H9 (cell line): Measurements from ENCODE around the gene NEURL3. TPM values are rescaled to one million over a fixed set of nuclear protein-coding genes. Genes with fewer than 3 reads are reported as not detected.

ENCODE experiments used
- DNase-seq: peaks from one replicate; pipeline ENCODE4 v3.0.0-alpha.2; 2017
- H2AFZ ChIP-seq: one replicate; pipeline ENCODE4 v1.6.1; 2013; ENCODE audit warnings: mild to moderate bottlenecking, low read length, control low read depth, moderate library complexity
- H2AK5ac ChIP-seq: 2 replicates; pipeline ENCODE4 v1.6.1; 2013; ENCODE audit warnings: low read length, control low read depth, mixed read lengths; ENCODE audit not compliant: insufficient read length
- H2BK120ac ChIP-seq: one replicate; pipeline ENCODE4 v1.6.1; 2013; ENCODE audit warnings: low read depth, mild to moderate bottlenecking, low read length, control low read depth, inconsistent platforms; ENCODE audit not compliant: poor library complexity, severe bottlenecking
- H2BK12ac ChIP-seq: 2 replicates; pipeline ENCODE4 v1.6.1; 2013; ENCODE audit warnings: low read length, control low read depth, mixed read lengths, low read depth; ENCODE audit not compliant: insufficient read length
- H2BK15ac ChIP-seq: 2 replicates; pipeline ENCODE4 v1.6.1; 2013; ENCODE audit warnings: low read depth, low read length, control low read depth
- H2BK20ac ChIP-seq: one replicate; pipeline ENCODE4 v1.6.1; 2013; ENCODE audit warnings: low read depth, mild to moderate bottlenecking, low read length, control low read depth, inconsistent platforms; ENCODE audit not compliant: poor library complexity, severe bottlenecking
- H2BK5ac ChIP-seq: 2 replicates; pipeline ENCODE4 v1.6.1; 2013; ENCODE audit warnings: low read length, control low read depth, mixed read lengths; ENCODE audit not compliant: insufficient read length
- H3K14ac ChIP-seq: 2 replicates; pipeline ENCODE4 v1.6.1; 2013; ENCODE audit warnings: low read length, control low read depth; ENCODE audit not compliant: insufficient read depth
- H3K18ac ChIP-seq: 2 replicates; pipeline ENCODE4 v1.6.1; 2013; ENCODE audit warnings: low read depth, mild to moderate bottlenecking, mixed read lengths, low read length, control low read depth; ENCODE audit not compliant: insufficient read length
- H3K23ac ChIP-seq: 2 replicates; pipeline ENCODE4 v1.6.1; 2013; ENCODE audit warnings: low read length, control low read depth, mixed read lengths, low read depth; ENCODE audit not compliant: insufficient read length
- H3K23me2 ChIP-seq: 2 replicates; pipeline ENCODE4 v1.6.1; 2013; ENCODE audit warnings: low read depth, mild to moderate bottlenecking, mixed read lengths, low read length, control low read depth; ENCODE audit not compliant: insufficient read length, poor library complexity, severe bottlenecking
- H3K27ac ChIP-seq: 2 replicates; pipeline ENCODE4 v1.5.1; 2013; ENCODE audit warnings: low read length, control low read depth, mixed read lengths, low read depth; ENCODE audit not compliant: insufficient read length
- H3K27me3 ChIP-seq: 2 replicates; pipeline ENCODE4 v1.6.1; 2013; ENCODE audit warnings: low read length, control low read depth, inconsistent platforms; ENCODE audit not compliant: insufficient read depth
- H3K4ac ChIP-seq: 2 replicates; pipeline ENCODE4 v1.6.1; 2013; ENCODE audit warnings: low read depth, mild to moderate bottlenecking, control low read depth, inconsistent platforms, low read length, moderate library complexity
- H3K4me1 ChIP-seq: 2 replicates; pipeline ENCODE4 v1.6.1; 2013; ENCODE audit warnings: low read length, control low read depth, inconsistent platforms; ENCODE audit not compliant: insufficient read depth
- H3K4me2 ChIP-seq: 2 replicates; pipeline ENCODE4 v1.6.1; 2013; ENCODE audit warnings: low read length, control low read depth, mixed read lengths; ENCODE audit not compliant: insufficient read length, insufficient read depth
- H3K56ac ChIP-seq: 2 replicates; pipeline ENCODE4 v1.6.1; 2013; ENCODE audit warnings: low read depth, mild to moderate bottlenecking, mixed read lengths, low read length, control low read depth; ENCODE audit not compliant: insufficient read length
- H3K79me1 ChIP-seq: 2 replicates; pipeline ENCODE4 v1.6.1; 2013; ENCODE audit warnings: low read depth, mild to moderate bottlenecking, moderate library complexity, low read length, control low read depth, inconsistent platforms; ENCODE audit not compliant: insufficient read depth, poor library complexity, severe bottlenecking
- H3K79me2 ChIP-seq: 2 replicates; pipeline ENCODE4 v1.6.1; 2013; ENCODE audit warnings: low read length, control low read depth, inconsistent platforms; ENCODE audit not compliant: insufficient read depth
- H3K9ac ChIP-seq: 2 replicates; pipeline ENCODE4 v1.6.1; 2013; ENCODE audit warnings: low read length, control low read depth, mixed read lengths; ENCODE audit not compliant: insufficient read length; ENCODE audit errors: extremely low read depth
- H3K9me3 ChIP-seq: one replicate; pipeline ENCODE4 v1.6.1; 2013; ENCODE audit warnings: low read depth, low read length, inconsistent platforms; ENCODE audit not compliant: control insufficient read depth
- H3T11ph ChIP-seq: one replicate; pipeline ENCODE4 v1.6.1; 2013; ENCODE audit warnings: mild to moderate bottlenecking, low read length, control low read depth, inconsistent platforms
- H4K20me1 ChIP-seq: one replicate; pipeline ENCODE4 v1.6.1; 2013; ENCODE audit not compliant: control insufficient read depth, insufficient read length, insufficient read depth
- H4K5ac ChIP-seq: 2 replicates; pipeline ENCODE4 v1.6.1; 2013; ENCODE audit warnings: low read depth, mild to moderate bottlenecking, mixed read lengths, low read length, control low read depth; ENCODE audit not compliant: insufficient read length
- H4K8ac ChIP-seq: replicated peaks from 2 replicates; pipeline ENCODE4 v1.6.1; 2013; ENCODE audit warnings: low read length, control low read depth, mixed read lengths, low read depth; ENCODE audit not compliant: insufficient read length
- H4K91ac ChIP-seq: 2 replicates; pipeline ENCODE4 v1.6.1; 2013; ENCODE audit warnings: low read depth, mild to moderate bottlenecking, moderate library complexity, mixed read lengths, low read length, control low read depth; ENCODE audit not compliant: insufficient read length
- H3K27ac Mint-ChIP-seq, 3 experiments: 2 replicates in 2 of 3; 3 replicates in 1 of 3; pipeline ENCODE4 v1.8.0; 2020 to 2021; ENCODE audit warnings: mixed read lengths in 3 of 3, mild to moderate bottlenecking in 1 of 3, moderate library complexity in 1 of 3
- H3K27me3 Mint-ChIP-seq: 2 replicates; pipeline ENCODE4 v1.8.0; 2021; ENCODE audit warnings: low read depth, mild to moderate bottlenecking, moderate library complexity, mixed read lengths
- H3K36me3 Mint-ChIP-seq, 3 experiments: 2 replicates in 2 of 3; 3 replicates in 1 of 3; pipeline ENCODE4 v1.8.0; 2020 to 2021; ENCODE audit warnings: low read depth in 3 of 3, mixed read lengths in 3 of 3; ENCODE audit not compliant: insufficient read depth in 1 of 3
- H3K4me1 Mint-ChIP-seq, 2 experiments: 2 replicates each; pipeline ENCODE4 v1.8.0; 2020; ENCODE audit warnings: mixed read lengths in 2 of 2
- H3K4me3 Mint-ChIP-seq, 2 experiments: 2 replicates in 1 of 2; 3 replicates in 1 of 2; pipeline ENCODE4 v1.8.0; 2020 to 2021; ENCODE audit warnings: mild to moderate bottlenecking in 2 of 2, mixed read lengths in 2 of 2, moderate library complexity in 1 of 2
- H3K9me3 Mint-ChIP-seq, 2 experiments: 2 replicates in 1 of 2; 3 replicates in 1 of 2; pipeline ENCODE4 v1.8.0; 2020; ENCODE audit warnings: mild to moderate bottlenecking in 2 of 2, mixed read lengths in 2 of 2, moderate library complexity in 1 of 2
- WGBS: extraction: QIAGEN DNeasy Blood & Tissue Kit; methylation state at CpG from one replicate; pipeline ENCODE4 v1.1.7; 2013; ENCODE audit warnings: missing lambda C conversion rate, low lambda C conversion rate, mixed read lengths; ENCODE audit not compliant: insufficient read length; ENCODE audit errors: extremely low coverage; 5-methylcytosine and 5-hydroxymethylcytosine counted together
- total RNA-seq: library from RNA; stranded (reverse); gene quantifications from 2 replicates; pipeline ENCODE4 v1.2.1, GENCODE V29; 2021
- TF ChIP-seq, protein P1 (sequence below): fragments of 200-600 bp; sonication (generic); conservative IDR thresholded peaks from 3 replicates; pipeline ENCODE4 v1.8.0; 2021; ENCODE audit warnings: antibody characterized with exemption, mild to moderate bottlenecking

Gene NEURL3
- total RNA-seq, 1 experiment from 2014 or later: not detected

DNA sequence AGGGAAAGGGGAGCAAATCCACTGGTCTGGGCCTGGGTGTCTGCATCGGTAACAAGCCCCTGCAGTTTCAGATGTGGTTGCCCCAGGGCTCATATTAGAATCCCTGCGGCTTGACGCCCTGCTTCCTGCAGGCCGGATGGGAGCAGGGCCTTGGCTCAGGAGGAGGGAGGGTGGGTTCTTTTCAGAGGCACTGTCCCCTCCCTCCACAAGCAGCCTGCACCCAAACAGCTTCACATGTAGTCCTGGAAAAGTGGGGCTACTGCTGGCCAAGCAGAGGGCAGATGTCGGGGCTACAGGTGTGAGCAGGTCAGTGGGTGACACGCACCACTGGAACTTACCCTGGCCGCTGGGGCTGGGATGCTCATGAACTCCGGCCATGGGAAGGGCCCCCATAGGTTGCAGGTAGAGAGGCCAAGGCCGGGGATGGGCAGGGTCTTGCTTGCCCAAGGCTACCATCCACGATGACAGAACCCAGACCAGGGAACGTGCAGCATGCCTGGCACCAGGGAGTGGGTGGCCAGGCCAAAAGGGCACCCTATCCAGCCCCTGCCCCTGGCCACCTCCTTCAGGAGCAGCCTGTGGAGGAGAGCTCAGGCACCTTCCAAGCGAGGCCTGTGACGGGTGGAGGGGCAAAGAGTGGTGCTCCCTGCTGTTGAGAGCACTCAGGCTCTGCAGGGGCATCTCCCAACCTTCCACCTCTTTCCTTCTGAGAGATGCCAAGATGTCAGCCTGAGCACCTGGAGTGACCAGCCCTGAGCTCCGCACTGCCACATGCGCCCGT, 48.2 kb upstream of the NEURL3 start:
- no peak overlapping the region for H3K9ac ChIP-seq
- no peaks in the 10 kb centered on the region for H3K79me1 ChIP-seq
- H3K4me1 ChIP-seq: no peaks in the 10 kb centered on the region
- H3K56ac ChIP-seq: no peak overlapping the region
- H3K14ac ChIP-seq: no peak overlapping the region
- no peak overlapping the region for H3T11ph ChIP-seq
- Mint-ChIP-seq H3K4me1 (peaks cover 16 to 22% of the 10 kb centered on the region in 2 experiments), H3K27ac (no peak overlapping the region), H3K27me3 (peaks cover 2% of the 10 kb centered on the region), H3K9me3 (no peaks in the 10 kb centered on the region), H3K4me3 (no peak overlapping the region), H3K36me3 (peaks cover 0 to 2% (median 0%) of the 10 kb centered on the region in 3 experiments; a peak in 3 of 7 replicates)
- no peak overlapping the region for H3K4ac ChIP-seq
- H4K91ac ChIP-seq: no peak overlapping the region
- no peak for DNase-seq
- no peak overlapping the region for H2BK120ac ChIP-seq
- no peak overlapping the region for H3K27ac ChIP-seq
- no peaks in the 10 kb centered on the region for H4K20me1 ChIP-seq
- no peak overlapping the region for H4K5ac ChIP-seq
- no peak overlapping the region for H2BK15ac ChIP-seq
- H3K23me2 ChIP-seq: no peaks in the 10 kb centered on the region
- WGBS: no CpG with 5 or more reads among the region's 16 CpGs
- no peak overlapping the region for H2BK5ac ChIP-seq
- no peaks in the 10 kb centered on the region for H3K9me3 ChIP-seq
- H2AFZ ChIP-seq: no peak overlapping the region
- H4K8ac ChIP-seq: no peak overlapping the region
- TF ChIP-seq, protein P1, sequence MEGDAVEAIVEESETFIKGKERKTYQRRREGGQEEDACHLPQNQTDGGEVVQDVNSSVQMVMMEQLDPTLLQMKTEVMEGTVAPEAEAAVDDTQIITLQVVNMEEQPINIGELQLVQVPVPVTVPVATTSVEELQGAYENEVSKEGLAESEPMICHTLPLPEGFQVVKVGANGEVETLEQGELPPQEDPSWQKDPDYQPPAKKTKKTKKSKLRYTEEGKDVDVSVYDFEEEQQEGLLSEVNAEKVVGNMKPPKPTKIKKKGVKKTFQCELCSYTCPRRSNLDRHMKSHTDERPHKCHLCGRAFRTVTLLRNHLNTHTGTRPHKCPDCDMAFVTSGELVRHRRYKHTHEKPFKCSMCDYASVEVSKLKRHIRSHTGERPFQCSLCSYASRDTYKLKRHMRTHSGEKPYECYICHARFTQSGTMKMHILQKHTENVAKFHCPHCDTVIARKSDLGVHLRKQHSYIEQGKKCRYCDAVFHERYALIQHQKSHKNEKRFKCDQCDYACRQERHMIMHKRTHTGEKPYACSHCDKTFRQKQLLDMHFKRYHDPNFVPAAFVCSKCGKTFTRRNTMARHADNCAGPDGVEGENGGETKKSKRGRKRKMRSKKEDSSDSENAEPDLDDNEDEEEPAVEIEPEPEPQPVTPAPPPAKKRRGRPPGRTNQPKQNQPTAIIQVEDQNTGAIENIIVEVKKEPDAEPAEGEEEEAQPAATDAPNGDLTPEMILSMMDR: no peak
- H3K23ac ChIP-seq: no peak overlapping the region
- no peaks in the 10 kb centered on the region for H3K27me3 ChIP-seq
- no peak overlapping the region for H2AK5ac ChIP-seq
- no peaks in the 10 kb centered on the region for H3K79me2 ChIP-seq
- no peak overlapping the region for H2BK12ac ChIP-seq
- H2BK20ac ChIP-seq: no peak overlapping the region
- H3K18ac ChIP-seq: no peak overlapping the region
- no peak overlapping the region for H3K4me2 ChIP-seq
